Inferior parietal cortex (tissue), 1 donor: ENCODE data around the gene FES.

Source experiments
- DNase-seq: peaks from one replicate; pipeline ENCODE4 v3.0.0-alpha.2; 2016; ENCODE audit errors: extremely low spot score

Gene FES

DNA sequence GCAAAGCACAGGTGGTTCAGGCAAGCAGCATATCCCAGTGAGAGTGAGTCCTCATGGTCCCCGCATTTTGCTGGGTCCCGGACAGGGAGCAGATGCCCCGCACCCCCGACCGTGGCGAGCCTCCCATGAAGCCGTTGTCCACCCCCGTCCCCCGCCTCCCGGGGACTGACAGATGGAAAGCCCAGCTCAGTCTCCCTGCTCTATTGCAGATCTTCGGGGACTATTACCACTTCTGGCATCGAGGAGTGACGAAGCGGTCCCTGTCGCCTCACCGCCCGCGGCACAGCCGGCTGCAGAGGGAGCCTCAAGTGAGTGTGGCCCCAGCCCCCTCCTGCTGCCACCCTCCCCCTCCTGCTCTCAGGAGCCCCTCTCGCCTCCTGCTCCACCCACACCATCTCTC, 8.3 kb upstream of the FES start:
- DNase-seq: no peak

GRCh38 chr15:90876512-90877170, 7.7 kb upstream of the FES start:
- DNase-seq: no peak

- no peak for DNase-seq
Measured at GRCh38 chr15:90877315-90877714, 7.0 kb upstream of the FES start.

GRCh38 chr15:90877996-90878395, 6.3 kb upstream of the FES start:
- DNase-seq: no peak

GRCh38 chr15:90878660-90879059, 5.6 kb upstream of the FES start:
- DNase-seq: no peak

DNA sequence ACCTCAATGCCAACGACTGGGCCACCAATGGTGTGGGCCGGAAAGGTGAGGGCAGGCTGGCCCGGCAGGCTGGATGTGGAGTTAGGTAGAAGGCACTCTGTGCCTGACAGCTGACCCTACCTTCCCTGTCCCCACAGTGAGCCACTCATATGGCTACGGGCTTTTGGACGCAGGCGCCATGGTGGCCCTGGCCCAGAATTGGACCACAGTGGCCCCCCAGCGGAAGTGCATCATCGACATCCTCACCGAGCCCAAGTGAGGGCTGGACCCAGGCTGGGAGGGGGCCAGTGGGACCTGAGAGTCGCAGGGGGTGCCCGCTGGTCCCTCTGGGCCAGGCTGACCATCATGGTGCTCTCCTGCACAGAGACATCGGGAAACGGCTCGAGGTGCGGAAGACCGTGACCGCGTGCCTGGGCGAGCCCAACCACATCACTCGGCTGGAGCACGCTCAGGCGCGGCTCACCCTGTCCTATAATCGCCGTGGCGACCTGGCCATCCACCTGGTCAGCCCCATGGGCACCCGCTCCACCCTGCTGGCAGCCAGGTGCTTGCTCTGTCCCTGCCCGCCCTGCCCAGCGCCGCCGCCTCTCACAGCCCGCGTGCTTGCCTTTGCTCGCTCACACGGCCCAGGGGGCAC, 4.5 kb upstream of the FES start:
- no peak for DNase-seq

DNA sequence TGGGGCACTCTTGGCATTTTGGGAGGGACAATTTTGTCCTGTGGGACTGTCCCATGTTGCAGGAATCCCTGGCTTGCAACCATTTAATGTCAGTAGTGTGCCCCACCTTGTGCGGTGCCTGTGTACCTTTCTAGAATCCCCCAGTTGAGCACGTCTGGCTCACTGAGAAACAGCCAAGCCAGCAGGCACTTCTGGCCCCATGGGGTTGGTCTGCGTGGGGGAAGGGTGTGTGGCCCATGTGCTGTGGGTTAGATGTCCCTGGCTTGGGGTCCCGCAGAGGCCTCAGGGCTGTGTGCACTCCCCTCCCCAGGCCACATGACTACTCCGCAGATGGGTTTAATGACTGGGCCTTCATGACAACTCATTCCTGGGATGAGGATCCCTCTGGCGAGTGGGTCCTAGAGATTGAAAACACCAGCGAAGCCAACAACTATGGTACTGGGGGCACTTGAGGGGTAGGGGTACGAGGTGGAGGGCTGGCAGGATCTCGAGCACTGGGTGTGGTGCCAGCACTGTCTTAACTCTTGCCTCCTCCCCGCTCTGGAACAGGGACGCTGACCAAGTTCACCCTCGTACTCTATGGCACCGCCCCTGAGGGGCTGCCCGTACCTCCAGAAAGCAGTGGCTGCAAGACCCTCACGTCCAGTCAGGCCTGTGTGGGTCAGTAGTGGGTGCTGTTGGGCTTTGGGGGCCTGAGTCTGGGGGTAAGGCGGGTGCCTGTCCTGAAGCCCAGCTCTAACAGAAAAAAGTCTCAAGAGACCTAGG, 3.7 kb upstream of the FES start:
- no peak for DNase-seq

DNA sequence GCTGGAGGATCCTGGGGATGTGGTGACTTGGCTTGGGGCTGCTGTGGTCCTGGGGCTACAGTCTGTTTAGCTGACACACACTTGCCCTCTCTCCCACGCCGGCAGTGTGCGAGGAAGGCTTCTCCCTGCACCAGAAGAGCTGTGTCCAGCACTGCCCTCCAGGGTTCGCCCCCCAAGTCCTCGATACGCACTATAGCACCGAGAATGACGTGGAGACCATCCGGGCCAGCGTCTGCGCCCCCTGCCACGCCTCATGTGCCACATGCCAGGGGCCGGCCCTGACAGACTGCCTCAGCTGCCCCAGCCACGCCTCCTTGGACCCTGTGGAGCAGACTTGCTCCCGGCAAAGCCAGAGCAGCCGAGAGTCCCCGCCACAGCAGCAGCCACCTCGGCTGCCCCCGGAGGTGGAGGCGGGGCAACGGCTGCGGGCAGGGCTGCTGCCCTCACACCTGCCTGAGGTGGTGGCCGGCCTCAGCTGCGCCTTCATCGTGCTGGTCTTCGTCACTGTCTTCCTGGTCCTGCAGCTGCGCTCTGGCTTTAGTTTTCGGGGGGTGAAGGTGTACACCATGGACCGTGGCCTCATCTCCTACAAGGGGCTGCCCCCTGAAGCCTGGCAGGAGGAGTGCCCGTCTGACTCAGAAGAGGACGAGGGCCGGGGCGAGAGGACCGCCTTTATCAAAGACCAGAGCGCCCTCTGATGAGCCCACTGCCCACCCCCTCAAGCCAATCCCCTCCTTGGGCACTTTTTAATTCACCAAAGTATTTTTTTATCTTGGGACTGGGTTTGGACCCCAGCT, 2.9 kb upstream of the FES start:
- DNase-seq: no peak

GRCh38 chr15:90881978-90882721, 2.2 kb upstream of the FES start:
- no peak for DNase-seq

- DNase-seq: no peak
Measured at GRCh38 chr15:90882781-90883525, 1.4 kb upstream of the FES start.

GRCh38 chr15:90883526-90883975, 753 bp upstream of the FES start:
- DNase-seq: no peak

- DNase-seq: no peak
Measured at GRCh38 chr15:90884719-90885431, 571 bp downstream of the FES start.

GRCh38 chr15:90885432-90886290, 1.4 kb downstream of the FES start:
- DNase-seq: peak; percentile 78

GRCh38 chr15:90886291-90886614, 1.9 kb downstream of the FES start:
- no peak for DNase-seq

DNA sequence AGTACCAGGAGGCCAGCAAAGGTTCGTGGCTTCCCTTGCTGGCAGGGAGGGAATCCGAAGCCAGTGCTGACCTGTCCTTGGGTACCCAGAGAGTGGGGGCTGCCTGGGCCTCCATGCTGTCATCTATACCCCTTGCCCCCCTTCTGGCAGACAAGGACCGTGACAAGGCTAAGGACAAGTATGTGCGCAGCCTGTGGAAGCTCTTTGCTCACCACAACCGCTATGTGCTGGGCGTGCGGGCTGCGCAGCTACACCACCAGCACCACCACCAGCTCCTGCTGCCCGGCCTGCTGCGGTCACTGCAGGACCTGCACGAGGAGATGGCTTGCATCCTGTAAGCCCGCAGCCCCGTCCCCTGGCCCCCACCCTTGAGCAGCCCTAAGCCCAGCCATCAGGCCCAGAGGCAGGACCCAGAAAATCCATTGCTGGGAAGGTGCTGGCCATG, 2.8 kb downstream of the FES start:
- DNase-seq: no peak

- no peak for DNase-seq
Measured at GRCh38 chr15:90889313-90889730, 5.0 kb downstream of the FES start.

DNA sequence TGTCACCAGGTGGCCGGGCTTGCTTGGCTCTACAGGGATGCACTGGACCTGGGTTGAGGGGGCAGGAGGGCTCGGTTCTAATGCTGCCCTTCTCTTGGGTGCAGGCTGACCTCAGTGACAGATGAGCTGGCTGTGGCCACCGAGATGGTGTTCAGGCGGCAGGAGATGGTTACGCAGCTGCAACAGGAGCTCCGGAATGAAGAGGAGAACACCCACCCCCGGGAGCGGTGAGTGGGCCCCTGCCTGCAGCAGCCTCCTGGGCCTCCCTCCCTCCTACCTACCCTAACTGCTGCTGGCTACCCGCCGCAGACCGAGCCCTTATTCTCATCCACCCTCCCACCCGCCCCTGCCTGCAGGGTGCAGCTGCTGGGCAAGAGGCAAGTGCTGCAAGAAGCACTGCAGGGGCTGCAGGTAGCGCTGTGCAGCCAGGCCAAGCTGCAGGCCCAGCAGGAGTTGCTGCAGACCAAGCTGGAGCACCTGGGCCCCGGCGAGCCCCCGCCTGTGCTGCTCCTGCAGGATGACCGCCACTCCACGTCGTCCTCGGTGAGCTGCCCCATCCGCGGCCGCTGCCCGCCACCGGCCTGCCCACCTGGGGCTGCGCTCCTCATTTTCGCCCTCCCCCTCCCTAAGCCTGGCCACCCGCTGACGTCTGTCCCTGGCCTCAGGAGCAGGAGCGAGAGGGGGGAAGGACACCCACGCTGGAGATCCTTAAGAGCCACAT, 5.6 kb downstream of the FES start:
- DNase-seq: no peak

GRCh38 chr15:90890839-90891238, 6.5 kb downstream of the FES start:
- DNase-seq: no peak
